ENCODE data around the gene FAM120A.

The FAM120A gene

DNA sequence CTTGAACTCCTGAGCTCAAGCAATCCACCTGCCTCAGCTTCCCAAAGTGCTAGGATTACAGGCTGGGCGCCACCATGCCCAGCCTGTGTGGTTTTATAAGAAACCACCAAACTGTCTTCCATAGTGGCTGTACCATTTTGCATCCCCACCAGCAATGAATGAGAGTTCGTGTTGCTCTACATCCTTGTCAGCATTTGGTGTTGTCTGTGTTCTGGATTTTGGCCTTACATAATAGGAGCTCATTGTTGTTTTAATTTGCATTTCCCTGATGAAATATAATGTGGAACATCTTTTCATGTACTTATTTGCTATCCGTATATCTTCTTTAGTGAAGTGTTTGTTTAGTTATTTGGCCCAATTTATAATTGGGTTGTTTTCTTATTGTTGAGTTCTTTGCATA is 154.7 kb downstream of the FAM120A start:
- no peak overlapping the region for H3K27ac ChIP-seq
- TF ChIP-seq, protein P1, sequence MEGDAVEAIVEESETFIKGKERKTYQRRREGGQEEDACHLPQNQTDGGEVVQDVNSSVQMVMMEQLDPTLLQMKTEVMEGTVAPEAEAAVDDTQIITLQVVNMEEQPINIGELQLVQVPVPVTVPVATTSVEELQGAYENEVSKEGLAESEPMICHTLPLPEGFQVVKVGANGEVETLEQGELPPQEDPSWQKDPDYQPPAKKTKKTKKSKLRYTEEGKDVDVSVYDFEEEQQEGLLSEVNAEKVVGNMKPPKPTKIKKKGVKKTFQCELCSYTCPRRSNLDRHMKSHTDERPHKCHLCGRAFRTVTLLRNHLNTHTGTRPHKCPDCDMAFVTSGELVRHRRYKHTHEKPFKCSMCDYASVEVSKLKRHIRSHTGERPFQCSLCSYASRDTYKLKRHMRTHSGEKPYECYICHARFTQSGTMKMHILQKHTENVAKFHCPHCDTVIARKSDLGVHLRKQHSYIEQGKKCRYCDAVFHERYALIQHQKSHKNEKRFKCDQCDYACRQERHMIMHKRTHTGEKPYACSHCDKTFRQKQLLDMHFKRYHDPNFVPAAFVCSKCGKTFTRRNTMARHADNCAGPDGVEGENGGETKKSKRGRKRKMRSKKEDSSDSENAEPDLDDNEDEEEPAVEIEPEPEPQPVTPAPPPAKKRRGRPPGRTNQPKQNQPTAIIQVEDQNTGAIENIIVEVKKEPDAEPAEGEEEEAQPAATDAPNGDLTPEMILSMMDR (conservative IDR thresholded peaks at IDR 0.05), result no peak

DNA sequence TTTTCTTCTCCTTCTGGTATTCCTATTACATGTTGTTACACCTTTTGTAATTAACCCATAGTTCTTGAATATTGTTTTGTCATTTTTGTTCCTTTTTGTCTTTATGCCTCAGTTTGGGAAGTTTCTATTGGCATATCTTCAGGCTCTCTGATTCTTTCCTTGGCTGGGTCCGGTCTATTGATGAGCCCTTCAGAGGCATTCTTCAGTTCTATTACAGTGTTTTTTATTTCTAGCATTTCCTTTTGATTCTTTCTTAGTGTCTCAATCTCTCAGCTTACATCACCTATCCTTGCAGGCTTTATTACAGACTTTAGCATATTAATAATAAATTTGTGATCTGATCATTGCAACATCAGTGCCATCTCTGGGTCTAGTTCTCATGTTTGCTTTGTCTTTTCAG is 158.7 kb downstream of the FAM120A start:
- TF ChIP-seq, protein P1 (conservative IDR thresholded peaks at IDR 0.05), result no peak
- no peak for TF ChIP-seq ZFX (IDR thresholded peaks at IDR 0.05)

DNA sequence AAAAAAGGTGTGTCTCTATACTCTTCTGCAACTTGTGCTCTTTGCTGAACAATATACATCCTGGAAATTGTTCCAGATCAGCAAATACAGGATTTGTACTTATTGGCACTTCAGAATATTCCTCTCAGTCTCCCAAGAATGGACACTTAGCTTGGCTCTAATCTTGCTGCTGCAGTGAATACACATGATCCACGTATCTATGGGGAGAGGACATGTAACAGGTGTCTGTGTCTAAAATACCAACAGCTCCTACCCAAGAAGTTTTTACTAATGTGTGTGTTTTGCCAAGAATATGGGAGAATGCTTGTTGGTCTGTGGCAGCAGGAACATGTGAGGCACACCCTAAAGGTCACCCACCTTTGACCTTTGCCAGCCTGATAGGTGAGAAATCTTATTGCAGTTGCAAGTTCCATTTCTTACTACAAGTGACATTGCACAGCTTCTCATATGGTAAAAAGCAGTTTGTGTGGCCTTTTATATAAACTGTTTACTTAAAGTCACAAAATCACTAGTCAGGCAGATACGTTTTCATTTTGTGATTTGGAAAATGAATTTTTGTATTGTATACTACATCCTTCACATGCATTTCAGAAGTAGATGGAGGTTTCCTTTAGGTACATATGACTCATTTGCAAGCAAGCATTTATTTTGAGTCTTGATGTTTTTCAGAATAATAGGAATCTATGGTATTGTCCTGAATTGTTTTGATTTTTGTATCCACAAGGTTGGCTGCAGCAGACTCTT is 160.7 kb downstream of the FAM120A start:
- TF ChIP-seq, protein P1 (conservative IDR thresholded peaks at IDR 0.05), result no peak
- TF ChIP-seq ZFX (IDR thresholded peaks at IDR 0.05), result no peak
- H3K27ac ChIP-seq, result no peak overlapping the region

More for the DNA sequence above, 158.7 kb downstream of the FAM120A start:
- H3K27ac ChIP-seq, result no peak overlapping the region

DNA sequence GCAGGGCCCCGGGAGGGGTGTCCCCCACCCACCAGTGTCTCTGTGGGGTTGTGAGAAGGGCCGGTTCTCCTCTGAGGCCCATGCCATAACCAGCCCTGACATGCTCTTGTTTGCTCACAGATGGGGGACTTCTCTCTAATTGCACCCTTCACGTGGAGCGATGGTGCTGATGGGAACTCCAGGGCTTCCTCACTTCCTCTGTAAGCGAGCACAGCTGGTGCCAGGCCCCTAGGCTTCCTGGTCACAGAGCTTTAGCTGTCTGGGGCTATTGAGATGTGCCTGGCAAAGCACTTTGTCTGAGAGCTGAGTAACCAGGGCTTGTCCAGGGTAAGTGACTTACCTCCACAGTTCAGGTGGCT is 161.3 kb downstream of the FAM120A start:
- TF ChIP-seq ZFX (IDR thresholded peaks at IDR 0.05), result no peak
- TF ChIP-seq, protein P1 (conservative IDR thresholded peaks at IDR 0.05), result no peak
- no peak overlapping the region for H3K27ac ChIP-seq

DNA sequence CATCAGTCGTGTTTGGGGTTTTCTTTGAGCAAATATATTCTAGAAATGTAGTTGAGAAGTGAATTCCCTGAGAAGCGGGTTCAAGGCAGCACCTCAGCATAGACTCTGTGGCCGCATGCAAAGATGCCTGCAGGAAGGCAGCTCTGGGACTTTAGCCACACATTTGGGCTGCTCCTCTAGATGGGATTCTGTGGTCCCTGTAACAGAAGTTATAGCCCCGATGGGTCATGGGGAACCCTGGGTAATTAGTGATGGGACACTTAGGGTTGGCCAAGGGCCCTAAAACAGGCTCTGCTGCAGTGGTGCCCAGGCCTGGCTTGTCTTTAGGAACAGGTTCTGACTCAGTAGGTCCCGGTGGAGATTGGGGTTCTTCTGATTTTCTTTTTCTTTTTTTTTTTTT is 161.7 kb downstream of the FAM120A start:
- H3K27ac ChIP-seq, result no peak overlapping the region
- TF ChIP-seq, protein P1 (conservative IDR thresholded peaks at IDR 0.05), result no peak
- TF ChIP-seq ZFX (IDR thresholded peaks at IDR 0.05), result no peak

DNA sequence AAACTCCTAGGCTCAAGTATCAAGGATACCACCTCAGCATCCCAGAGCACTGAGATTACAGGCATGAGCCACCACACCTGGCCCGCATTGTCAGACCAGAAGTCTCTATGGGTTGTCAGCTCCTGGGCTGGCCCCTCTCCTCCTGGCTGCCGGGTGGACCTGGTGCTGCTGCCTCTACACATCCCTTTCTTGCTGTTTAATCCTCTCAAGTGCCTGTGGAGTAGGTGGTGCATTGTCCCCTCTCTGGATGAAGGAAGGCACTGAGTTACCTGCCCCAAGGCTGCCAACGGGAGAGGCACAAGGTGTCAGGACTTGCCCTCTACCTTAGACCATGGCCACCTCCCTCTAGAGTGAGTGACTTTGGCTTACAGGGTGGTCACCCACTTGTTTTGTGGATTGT is 162.3 kb downstream of the FAM120A start:
- H3K27ac ChIP-seq, result no peak overlapping the region
- TF ChIP-seq ZFX (IDR thresholded peaks at IDR 0.05), result no peak

DNA sequence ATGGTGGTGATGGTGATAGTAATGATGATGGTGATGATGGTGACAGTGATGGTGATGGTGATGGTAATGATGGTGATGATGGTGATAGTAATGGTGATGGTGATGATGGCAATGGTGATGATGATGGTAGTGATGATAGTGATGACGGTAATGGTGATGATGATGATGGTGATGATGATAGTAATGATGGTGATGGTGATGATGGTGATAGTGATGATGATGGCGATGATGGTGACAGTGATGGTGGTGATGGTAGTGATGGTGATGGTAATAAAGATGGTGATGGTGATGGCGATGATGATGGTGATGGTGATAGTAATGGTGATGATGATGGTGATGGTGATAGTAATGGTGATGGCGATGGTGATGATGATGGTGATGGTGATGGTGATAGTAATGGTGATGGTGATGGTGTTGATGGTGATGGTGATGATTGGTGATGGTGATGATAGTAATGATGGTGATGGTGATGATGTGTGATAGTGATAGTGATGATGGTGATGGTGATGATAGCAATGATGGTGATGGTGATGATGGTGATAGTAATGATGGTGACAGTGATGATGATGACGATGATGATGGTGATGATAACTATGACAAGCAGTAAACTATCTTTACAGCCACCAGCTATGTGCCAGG is 163.5 kb downstream of the FAM120A start:
- TF ChIP-seq, protein P1 (conservative IDR thresholded peaks at IDR 0.05), result no peak
- no peak for TF ChIP-seq ZFX (IDR thresholded peaks at IDR 0.05)
- H3K27ac ChIP-seq, result no peak overlapping the region

Data from C4-2B (cell line).